ENCODE results near the gene TMEM69. TPM values are rescaled to one million over a fixed set of nuclear protein-coding genes. Genes with fewer than 3 reads are reported as not detected.
A peak's percentile ranks its signal among the peaks of the same experiment; 100 is the strongest.
"Not testable (repeated sequence)": the region's sequence is repeated elsewhere in the genome, so short reads cannot be mapped to it uniquely, and the experiment has no call there.

Gene TMEM69
- polyA plus RNA-seq, 3 donors: 57.7 to 63.2 (median 63.2) TPM

DNA sequence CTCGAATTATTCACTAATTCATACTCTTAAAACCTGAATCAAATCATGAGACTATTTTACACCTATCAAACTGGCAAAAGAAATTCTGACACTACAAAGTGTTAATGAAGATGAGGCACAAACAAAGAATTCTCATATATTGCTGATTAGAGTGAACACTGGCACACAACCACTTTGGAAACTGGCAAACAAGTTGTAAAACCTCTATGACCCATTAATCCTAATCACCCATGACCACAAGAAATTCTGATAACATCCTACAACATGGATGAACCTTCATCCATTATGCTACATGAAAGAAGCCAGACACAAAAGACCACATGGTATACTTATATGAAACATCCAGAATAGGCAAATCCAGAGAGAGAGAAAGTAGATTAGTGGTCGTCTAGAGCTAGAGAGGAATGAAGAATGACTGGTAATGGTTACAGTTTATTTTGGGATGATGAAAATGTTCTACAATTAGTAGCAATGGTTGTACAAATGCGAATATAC lies 10.2 kb upstream of the TMEM69 start:
- no peak for DNase-seq (ENCODE audit: low read depth in 3 of 3, low spot score in 2 of 3)

DNA sequence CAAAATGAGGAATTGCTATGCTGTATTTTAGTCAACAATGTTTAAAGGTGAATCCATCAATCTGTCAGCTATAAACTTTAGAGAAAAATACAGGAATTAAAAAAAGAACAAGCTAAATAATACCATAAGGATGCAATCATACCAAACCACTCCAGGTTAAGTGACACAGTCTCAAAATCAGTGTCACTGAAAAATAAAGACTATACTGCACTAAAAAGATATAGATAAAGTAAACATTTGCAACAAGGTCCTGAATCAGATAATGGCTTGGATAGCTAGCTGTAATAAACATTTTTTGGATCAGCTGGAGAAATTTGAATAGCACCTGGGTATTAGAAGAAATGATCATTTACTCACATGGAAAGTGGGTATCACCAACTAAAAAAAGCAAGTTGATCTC lies 9.5 kb upstream of the TMEM69 start:
- no peak for DNase-seq (ENCODE audit: low read depth in 3 of 3, low spot score in 2 of 3)

DNA sequence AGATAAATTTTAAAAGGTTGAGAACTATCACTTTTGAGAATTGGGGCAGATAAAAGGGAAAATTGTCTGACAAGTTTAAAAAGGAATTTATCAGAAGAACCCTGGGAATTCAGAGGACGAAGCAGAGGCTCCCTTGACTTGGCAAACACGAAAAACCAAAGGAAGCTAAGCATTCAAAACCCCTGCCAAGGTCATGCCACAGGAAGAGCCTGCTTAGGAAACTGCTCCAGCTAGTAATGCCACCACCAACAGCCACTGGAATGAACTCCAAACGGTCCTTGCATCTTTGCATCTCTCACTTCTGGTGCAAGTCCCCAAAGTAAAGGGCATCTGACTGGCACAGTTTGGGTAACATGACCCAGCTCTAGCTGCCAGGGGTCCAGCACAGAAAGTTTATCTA lies 8.9 kb upstream of the TMEM69 start:
- no peak for DNase-seq (ENCODE audit: low read depth in 3 of 3, low spot score in 2 of 3)

DNA sequence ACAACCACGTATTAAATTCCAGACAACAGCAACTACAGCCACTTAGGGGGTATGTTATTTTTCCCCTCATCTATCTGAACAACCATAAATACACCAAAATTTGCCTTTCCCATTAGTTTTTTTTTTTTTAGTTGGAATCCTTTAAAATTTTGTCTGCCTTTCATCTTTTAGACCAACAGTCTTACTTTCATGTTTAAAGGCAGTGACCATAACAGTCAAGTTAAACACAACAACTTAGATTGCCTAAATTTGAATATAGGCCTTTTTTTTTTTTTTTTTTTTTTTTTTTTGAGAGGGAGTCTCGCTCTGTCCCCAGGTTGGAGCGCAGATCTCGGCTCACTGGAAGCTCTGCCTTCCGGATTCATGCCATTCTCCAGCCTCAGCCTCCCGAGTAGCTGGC lies 5.0 kb upstream of the TMEM69 start:
- no peak for DNase-seq (ENCODE audit: low read depth in 3 of 3, low spot score in 2 of 3)

DNA sequence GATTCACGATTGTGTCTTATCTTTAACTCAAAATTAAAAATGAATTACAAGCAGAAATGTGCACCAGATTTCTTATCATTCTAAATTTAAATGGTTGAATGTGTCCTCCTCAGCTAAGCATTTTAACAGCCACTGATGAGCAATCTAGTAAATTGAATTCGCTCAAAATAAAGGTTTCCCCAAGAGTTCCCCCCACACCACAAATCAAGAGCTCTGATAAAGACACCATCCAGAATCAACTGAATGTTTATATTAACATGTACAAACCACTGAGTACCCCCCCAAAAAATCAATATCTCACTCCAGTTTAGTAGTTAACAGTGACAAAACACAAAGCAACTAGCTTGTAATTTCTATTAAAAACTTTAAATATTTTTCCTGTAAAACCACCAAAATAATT lies 3.6 kb upstream of the TMEM69 start:
- no peak for DNase-seq (ENCODE audit: low read depth in 3 of 3, low spot score in 2 of 3)

DNA sequence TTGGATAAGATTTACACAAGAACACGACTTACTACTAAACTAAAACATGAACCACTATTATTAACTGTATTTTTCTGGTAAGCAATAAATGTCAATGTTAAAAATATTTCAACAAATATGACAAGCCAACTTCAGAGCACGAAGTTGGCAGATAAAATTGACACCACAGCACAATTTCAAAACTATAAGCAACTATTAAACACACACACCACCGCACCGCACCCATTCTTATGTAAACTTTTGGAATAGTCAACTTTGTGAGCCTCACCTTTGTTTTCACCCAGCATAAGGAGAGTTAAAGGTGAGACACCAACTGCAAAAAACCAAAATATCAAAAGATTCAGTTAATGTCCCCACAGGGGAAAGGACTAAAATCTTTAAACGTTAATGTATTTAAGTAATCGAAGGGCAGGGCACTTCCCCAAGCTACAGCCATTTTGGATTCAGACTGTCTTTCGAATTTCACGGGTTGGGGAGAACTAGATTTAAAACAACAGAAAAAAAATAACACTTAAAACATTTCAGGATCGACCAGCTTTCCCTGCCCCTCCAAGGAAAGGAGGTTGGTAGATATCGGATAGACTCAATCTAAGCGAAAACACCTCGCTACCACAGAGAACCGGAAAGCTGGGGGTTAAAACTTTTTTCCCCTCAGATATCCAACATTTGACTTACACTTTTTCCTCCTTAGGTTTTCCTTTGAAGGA lies 2.5 kb upstream of the TMEM69 start:
- DNase-seq (ENCODE audit: low read depth in 3 of 3, low spot score in 2 of 3): peak in 2 of 3 donors; percentile 7 to 36

DNA sequence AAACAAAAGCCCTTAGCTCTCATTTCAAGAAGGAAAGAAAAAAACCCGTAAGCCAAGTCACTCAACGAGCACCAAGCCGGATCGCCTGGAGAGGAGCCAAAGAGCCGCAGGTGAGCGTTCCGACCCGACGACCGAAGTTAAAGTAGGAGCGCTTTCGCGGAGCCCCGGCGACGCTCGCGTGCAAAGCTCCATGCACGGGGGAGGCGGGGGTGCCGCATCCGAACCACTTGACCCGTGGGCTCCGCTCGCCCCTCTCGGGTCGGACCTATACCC lies 2.0 kb upstream of the TMEM69 start:
- DNase-seq (ENCODE audit: low read depth in 3 of 3, low spot score in 2 of 3): peak; percentile 56 to 68 (median 65)

DNA sequence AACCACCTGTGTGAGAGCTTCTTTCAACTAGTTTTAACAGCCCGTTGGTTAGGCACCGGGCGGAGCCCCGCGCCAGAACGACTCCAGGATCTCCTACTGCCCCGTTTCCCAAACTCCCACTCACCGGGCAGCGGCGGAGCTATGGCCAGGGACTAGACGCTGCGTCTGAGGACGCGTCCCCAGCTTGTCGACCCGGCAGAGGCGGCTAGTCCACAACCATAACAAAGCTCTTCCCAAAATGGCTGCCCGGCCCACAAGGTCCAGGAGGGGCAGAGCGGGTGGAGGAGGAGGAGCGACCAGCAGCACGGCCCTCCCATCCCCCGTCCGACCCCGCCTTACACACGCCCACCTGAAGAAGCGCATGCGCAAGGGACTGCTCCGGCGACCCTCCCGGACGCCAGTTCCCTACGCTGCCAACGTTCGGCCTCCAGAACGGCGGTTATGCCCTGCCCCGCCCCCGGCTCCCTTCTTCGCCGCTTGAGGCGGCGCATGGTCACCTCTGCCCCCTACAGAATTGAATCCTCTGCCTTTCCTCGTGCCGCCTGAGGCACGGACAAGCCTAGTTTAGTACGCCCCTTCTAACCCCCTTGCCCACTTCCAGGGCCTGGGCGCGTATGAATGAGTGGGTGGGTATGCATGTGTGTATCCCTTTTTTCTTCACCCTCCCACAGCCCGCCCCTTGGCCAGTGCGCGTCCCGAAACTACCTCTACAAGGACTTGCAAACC lies 1.5 kb upstream of the TMEM69 start, which contains the start of gene GPBP1L1:
Gene GPBP1L1, minus strand, starts transcription at position 246 of the 726 bp plus-strand sequence. CDS start 27,446 bp downstream, outside the sequence.
- DNase-seq (ENCODE audit: low read depth in 3 of 3, low spot score in 2 of 3): peak; percentile 91 to 93 (median 93)

DNA sequence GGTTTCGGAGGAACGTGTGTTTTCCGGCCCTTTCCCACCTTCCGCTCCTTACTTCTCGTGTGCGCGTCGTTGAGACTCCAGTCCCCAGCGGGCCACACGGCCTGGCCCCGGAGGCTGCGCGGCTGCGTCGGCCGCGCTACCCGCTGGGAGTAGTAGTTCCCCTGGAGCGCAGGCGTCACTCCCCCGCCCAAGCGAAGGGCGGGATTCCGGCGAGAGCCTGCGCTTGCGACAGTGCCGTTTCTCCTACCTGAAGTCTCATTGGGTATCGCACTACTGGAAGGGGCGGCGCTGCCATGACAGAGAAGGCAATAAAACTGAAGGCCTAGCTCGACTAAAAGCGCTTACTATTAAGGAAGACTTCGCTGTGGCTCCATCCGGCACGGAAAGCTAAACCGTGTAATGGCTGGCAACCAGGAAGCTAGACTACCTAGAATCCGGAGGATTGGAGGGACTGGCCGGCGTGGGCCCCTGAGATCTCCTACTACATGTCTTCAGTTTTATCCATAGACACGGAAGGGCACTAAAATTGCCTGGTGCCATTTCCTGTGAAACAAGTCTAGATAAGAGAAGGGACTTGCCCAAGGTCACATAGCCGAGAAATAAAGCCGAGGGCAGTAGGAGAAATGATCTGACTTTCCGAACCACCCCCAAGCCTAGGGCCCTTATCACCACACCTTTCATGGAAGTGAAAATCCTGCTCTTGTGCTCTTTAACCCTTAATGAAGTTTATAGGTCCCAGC lies 797 bp upstream of the TMEM69 start:
- DNase-seq (ENCODE audit: low read depth in 3 of 3, low spot score in 2 of 3): peak; percentile 95 to 96 (median 95)

DNA sequence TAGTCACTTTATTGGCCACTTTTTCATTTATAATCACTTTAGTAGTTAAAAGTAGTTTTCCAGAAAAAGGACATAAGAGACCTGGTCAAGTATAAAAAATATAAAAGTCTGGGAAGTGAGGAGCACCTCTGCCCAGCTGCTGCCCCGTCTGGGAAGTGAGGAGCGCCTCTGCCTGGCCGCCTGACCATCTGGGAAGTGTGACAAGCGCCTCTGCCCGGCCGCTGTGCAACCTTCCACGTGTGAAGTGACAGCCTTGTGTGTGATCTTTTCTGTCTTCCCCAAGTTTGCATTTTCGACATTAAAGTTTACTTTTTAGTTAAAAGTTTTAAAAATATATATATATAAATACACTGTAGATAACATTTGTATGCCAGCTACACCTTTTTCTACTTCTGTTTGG lies 5.8 kb downstream of the TMEM69 start:
- not testable (repeated sequence) for DNase-seq (ENCODE audit: low read depth in 3 of 3, low spot score in 2 of 3)

DNA sequence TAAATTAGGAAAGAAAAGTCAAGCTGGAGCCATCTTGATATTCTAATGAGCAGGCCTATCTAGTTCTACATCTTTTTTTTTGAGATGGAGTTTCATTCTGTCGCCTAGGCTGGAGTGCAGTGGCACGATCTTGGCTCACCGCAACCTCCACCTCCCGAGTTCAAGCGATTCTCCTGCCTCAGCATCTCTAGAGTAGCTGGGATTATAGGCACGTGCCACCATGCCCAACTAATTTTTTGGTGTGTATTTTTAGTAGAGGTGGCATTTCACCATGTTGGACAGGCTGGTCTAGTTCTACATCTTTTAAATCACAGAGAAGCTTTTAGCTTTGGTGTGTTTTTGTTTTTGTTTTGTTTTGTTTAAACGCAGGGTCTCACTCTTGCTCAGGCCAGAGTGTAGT lies 6.8 kb downstream of the TMEM69 start:
- no peak for DNase-seq (ENCODE audit: low read depth in 3 of 3, low spot score in 2 of 3)

DNA sequence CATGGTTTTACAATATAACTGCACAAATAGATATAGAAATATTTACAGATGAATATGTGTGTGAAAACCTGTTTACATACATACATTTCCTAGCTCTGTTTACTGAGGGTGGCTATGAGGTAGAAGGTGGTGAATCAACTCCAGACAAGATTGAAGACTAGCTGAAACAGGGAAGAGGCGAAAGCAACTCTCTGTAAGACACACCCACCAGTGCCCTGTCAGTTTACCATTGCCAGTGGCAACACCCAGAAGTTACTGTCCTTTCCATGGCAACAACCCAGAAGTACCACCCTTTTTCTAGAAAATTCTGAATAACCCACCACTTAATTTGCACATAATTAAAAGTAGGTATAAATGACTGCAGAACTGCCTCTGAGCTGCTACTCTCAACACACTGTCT lies 16.7 kb downstream of the TMEM69 start:
- DNase-seq (ENCODE audit: low read depth in 3 of 3, low spot score in 2 of 3): no peak

DNA sequence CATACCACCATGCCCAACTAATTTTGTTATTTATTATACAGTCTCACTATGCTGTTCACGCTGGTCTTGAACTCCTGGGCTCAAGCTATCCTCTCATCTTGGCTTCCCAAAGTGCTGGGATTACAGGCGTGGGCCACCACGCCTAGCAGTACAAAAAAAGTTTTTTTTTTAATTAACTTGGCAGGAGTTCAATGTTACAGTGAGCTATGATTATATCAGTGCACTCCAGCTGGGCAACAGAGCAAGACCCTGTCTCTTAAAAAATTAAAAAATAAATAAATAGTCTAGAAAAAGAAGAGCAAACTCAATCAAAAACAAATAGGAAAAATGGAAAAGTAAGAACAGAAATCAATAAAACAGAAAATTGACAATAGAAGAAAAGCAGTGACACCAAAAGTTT lies 25.7 kb downstream of the TMEM69 start:
- DNase-seq (ENCODE audit: low read depth in 3 of 3, low spot score in 2 of 3): no peak

DNA sequence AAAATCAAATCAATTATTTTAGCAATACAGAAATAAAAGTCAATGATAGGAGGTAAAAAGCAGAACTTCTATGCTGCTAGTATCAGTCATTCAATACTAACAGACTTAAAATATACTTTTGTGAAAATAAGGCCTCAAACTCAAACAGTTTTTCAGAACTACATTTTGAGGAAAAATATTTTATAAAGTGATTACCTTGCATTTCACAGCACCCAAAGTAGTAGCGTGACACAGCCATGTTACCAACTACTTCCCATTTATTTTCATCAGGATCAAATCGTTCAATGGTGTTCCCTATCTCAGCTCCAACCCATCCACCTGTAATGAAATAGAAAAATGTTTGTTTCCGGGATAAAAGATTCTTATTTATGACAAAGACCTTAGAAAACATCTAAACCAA lies 28.7 kb downstream of the TMEM69 start:
- DNase-seq (ENCODE audit: low read depth in 3 of 3, low spot score in 2 of 3): no peak

DNA sequence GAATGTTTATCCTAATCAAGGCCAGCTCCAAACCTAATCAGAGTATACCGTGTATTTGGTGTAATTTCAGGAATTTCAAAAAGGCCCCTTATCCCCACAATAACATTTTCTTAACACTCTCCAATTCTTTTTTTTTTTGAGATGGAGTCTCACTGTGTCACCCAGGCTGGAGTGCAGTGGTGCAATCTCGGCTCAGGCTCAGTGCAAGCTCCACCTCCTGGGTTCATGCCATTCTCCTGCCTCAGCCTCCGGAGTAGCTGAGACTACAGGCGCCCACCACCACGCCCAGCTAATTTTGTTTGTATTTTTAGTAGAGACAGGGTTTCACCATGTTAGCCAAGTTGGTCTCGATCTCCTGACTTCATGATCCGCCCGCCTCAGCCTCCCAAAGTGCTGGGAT lies 29.4 kb downstream of the TMEM69 start:
- DNase-seq (ENCODE audit: low read depth in 3 of 3, low spot score in 2 of 3): not testable (repeated sequence)

DNA sequence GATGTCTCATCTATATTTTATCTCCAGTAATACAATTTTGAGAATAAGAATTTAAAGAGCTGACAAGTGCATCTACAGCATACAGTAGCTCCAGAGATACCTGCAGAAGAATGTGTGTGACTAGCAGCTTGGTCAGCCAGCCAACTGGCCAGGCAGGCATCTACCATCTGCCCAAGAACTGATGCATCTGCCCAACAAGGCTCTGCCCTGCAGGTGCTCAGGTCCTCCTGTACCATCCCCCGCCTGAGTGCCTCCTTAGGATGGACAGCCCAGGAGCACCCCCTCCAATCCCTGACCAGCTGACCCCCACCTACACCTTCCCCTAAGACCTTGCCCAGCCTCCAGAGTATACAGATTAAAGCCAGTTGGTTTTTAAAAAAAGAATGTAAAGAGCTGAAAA lies 30.3 kb downstream of the TMEM69 start:
- no peak for DNase-seq (ENCODE audit: low read depth in 3 of 3, low spot score in 2 of 3)

DNA sequence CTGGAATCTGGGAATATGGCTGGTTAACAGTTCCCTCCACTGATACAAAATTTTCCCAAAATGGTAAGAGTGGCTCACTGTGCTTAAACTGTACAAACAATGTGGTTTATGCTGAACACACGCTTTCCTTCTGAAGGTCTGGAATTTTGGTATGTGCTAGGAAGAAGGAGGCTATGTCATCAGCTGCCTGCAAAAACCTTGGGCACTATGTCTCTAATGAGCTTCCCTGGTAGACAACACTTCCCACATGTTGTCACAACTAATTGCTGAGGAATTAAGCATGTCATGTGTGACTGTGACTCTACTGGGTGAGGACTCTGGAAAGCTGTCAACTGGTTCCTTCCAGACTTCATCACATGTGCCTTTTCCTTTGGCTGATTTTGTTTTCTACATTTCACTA lies 33.2 kb downstream of the TMEM69 start:
- no peak for DNase-seq (ENCODE audit: low read depth in 3 of 3, low spot score in 2 of 3)

DNA sequence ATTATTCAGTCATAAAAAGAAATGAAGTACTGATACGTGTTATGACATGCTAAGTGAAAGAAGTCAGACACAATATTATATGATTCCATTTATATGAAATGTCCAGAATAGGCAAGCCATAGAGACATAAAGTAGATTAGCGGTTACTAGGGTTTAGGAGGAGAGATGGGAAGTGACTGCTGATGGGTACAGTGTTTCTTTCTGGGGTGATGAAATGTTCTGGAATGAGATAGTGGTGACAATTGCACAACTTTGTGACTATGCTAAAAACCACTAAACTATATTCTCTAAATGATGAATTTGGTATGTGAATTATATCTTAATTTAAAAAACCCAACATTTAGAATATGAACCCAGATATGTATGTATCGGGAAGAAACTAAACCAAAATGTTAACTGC lies 34.8 kb downstream of the TMEM69 start:
- DNase-seq (ENCODE audit: low read depth in 3 of 3, low spot score in 2 of 3): no peak

DNA sequence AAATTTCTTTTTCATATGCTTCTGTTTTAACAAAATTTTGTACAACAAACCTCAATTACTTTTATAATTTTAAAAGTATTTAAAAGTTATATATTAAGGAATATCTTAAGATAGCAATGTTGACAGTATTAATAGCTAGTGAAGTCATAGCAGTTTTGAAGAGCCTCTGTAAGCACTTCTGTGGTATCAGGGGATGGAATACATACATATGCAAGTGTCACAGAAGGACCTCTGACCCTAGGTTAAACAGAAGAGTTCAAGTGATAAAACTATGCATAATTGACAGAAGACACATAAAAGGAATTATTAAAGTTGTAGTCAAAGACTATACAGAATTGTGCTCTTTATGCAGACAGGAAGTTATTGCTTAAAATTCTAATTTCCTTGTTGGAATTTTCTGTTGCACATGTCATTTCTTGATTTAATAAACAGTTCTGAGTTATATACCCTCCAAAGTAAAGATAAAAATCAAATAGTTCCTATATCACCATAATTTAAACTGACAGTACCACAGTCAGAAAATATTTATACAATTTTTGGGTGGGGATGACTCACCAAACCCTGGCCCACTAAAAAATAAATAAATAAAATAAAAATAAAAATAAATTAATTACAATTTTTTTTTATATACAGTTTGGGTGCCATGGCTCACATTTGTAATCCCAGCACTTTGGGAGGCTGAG lies 35.4 kb downstream of the TMEM69 start:
- no peak for DNase-seq (ENCODE audit: low read depth in 3 of 3, low spot score in 2 of 3)

DNA sequence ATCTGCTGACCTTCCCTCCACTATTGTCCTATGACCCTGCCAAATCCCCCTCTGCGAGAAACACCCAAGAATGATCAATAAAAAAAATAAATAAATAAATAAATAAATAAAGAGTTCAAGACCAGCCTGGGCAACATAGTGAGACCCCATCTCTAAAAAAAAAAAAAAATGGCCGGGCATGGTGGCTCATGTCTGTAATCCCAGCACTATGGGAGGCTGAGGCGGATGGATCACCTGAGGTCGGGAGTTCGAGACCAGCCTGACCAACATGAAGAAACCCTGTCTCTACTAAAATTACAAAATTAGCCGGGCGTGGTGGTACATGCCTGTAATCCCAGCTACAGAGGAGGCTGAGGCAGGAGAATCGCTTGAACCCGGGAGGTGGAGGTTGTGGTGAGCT lies 38.0 kb downstream of the TMEM69 start:
- not testable (repeated sequence) for DNase-seq (ENCODE audit: low read depth in 3 of 3, low spot score in 2 of 3)

Measured in right renal cortex interstitium (tissue), 3 donors.